ENCODE measurements around the gene RTEL1. TPM values are rescaled to one million over a fixed set of nuclear protein-coding genes. Genes with fewer than 3 reads are reported as not detected.

RTEL1 gene
- total RNA-seq, 1 experiment from 2014 or later, result 33.4 TPM

DNA sequence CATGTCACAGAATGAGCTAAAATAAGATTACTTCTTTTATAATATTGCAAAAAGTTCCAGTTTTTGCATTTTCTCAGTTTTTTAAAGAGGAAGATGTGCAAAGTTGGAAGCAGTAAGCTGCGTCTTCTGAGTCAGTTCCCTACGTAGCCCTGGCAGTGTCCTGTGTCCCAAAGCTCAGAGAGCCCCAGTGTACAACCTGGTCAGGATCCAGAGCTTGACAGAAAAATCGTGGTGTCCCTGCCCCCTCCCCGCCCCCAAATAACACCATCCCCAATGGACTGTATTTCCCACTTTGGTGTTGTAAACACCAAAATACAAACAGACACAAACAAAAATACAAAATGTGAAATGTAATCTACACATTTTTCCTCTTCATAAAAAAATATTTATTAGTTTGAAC lies 86.0 kb downstream of the RTEL1 start:
- Histone ChIP-seq H3K79me2 (ENCODE audit: insufficient read depth, low read length) (no peaks in the 10 kb centered on the region), H2AFZ (ENCODE audit: low read length) (no peak overlapping the region), H3K23me2 (ENCODE audit: insufficient read length, low read depth, low read length, poor library complexity, severe bottlenecking) (peaks cover 9% of the 10 kb centered on the region), H3K18ac (ENCODE audit: insufficient read length, low read depth, low read length) (no peak overlapping the region), H3T11ph (ENCODE audit: low read length) (no peak overlapping the region), H4K8ac (replicated peaks; ENCODE audit: insufficient read length, low read depth, low read length) (no peak overlapping the region), H2AK5ac (ENCODE audit: insufficient read length, low read length) (no peak overlapping the region), H3K56ac (ENCODE audit: insufficient read length, low read depth, low read length) (no peak overlapping the region), H3K23ac (ENCODE audit: insufficient read length, low read depth, low read length) (no peak overlapping the region), H4K5ac (ENCODE audit: insufficient read length, low read depth, low read length) (no peak overlapping the region), H3K27me3 (ENCODE audit: insufficient read depth, low read length) (no peaks in the 10 kb centered on the region), H2BK5ac (ENCODE audit: insufficient read length, low read length) (no peak overlapping the region), H2BK12ac (ENCODE audit: insufficient read length, low read depth, low read length) (no peak overlapping the region), H2BK20ac (ENCODE audit: low read depth, low read length, poor library complexity, severe bottlenecking) (no peak overlapping the region), H3K27ac (ENCODE audit: insufficient read length, low read depth, low read length) (no peak overlapping the region), H3K9ac (ENCODE audit: extremely low read depth, insufficient read length, low read length) (no peak overlapping the region), H3K4me2 (ENCODE audit: insufficient read depth, insufficient read length, low read length) (no peak overlapping the region), H3K4ac (ENCODE audit: low read depth, low read length) (no peak overlapping the region), H2BK120ac (ENCODE audit: low read depth, low read length, poor library complexity, severe bottlenecking) (no peak overlapping the region), H4K20me1 (ENCODE audit: control insufficient read depth, insufficient read depth, insufficient read length) (no peaks in the 10 kb centered on the region), H3K14ac (ENCODE audit: insufficient read depth, low read length) (no peak overlapping the region), H3K79me1 (ENCODE audit: insufficient read depth, low read depth, low read length, poor library complexity, severe bottlenecking) (no peaks in the 10 kb centered on the region), H3K9me3 (ENCODE audit: control insufficient read depth, low read depth, low read length) (no peaks in the 10 kb centered on the region), H3K4me1 (ENCODE audit: insufficient read depth, low read length) (no peaks in the 10 kb centered on the region), H2BK15ac (ENCODE audit: low read depth, low read length) (no peak overlapping the region), H4K91ac (ENCODE audit: insufficient read length, low read depth, low read length) (no peak overlapping the region)
- H3K4me3 Mint-ChIP-seq, result no peak overlapping the region
- no peaks in the 10 kb centered on the region for H3K27me3 Mint-ChIP-seq (ENCODE audit: low read depth)
- no CpG with 5 or more reads among the region's 4 CpGs for WGBS (ENCODE audit: extremely low coverage, insufficient read length, low lambda C conversion rate)
- peaks cover 0 to 2% of the 10 kb centered on the region in 2 experiments; a peak in 1 of 4 replicates for H3K4me1 Mint-ChIP-seq
- peak overlapping the region in 1 of 3 experiments; percentile 70; a peak in 1 of 7 replicates for H3K27ac Mint-ChIP-seq
- no peaks in the 10 kb centered on the region for H3K9me3 Mint-ChIP-seq
- peaks cover 0 to 14% (median 14%) of the 10 kb centered on the region in 3 experiments; a peak in 4 of 7 replicates for H3K36me3 Mint-ChIP-seq (ENCODE audit: insufficient read depth in 1 of 3, low read depth in 3 of 3)
- TF ChIP-seq, protein P1, sequence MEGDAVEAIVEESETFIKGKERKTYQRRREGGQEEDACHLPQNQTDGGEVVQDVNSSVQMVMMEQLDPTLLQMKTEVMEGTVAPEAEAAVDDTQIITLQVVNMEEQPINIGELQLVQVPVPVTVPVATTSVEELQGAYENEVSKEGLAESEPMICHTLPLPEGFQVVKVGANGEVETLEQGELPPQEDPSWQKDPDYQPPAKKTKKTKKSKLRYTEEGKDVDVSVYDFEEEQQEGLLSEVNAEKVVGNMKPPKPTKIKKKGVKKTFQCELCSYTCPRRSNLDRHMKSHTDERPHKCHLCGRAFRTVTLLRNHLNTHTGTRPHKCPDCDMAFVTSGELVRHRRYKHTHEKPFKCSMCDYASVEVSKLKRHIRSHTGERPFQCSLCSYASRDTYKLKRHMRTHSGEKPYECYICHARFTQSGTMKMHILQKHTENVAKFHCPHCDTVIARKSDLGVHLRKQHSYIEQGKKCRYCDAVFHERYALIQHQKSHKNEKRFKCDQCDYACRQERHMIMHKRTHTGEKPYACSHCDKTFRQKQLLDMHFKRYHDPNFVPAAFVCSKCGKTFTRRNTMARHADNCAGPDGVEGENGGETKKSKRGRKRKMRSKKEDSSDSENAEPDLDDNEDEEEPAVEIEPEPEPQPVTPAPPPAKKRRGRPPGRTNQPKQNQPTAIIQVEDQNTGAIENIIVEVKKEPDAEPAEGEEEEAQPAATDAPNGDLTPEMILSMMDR (conservative IDR thresholded peaks at IDR 0.05), result no peak
- no peak for DNase-seq
